K562 (cell line): ENCODE results near the gene VWA5B1. TPM values are rescaled to one million over a fixed set of nuclear protein-coding genes. Genes with fewer than 3 reads are reported as not detected.

Experiments used
- ATAC-seq: fragments of 200-7000 bp; cut with Tn5 transposase; 3 replicates; pipeline ENCODE4 v1.9.1; 2020; ENCODE audit warnings: moderate library complexity
- BruUV-seq: library from RNA; stranded (reverse); fragments of 400-500 nt; replicated peaks from 2 replicates; lab custom pipeline; 2021; lab: Mats Ljungman, UMichigan
- CTCF ChIA-PET: fragments of 300-600 bp; formaldehyde crosslinking; extraction: SDS; loops from one replicate; lab custom pipeline; 2021; ENCODE audit warnings: low intra/inter-chr PET ratio; lab: Yijun Ruan, JAX
- POLR2A ChIA-PET: fragments of 300-600, 350-650 bp; sonication (Branson Sonifier 250); formaldehyde crosslinking; extraction: SDS; loops from one replicate; lab custom pipeline; 2021; ENCODE audit warnings: antibody characterized with exemption, inconsistent platforms; lab: Yijun Ruan, JAX
- DNase-seq, 4 experiments: peaks; one replicate each; pipeline versions ENCODE4 v3.0.0 to v3.0.0-alpha.2; 2011 to 2018; ENCODE audit warnings: low spot score in 3 of 4, mixed read lengths in 3 of 4; ENCODE audit errors: extremely low read depth in 1 of 4
- FAIRE-seq: peaks from 2 replicates; lab custom pipeline; 2011; peaks lifted over from hg19 to GRCh38; lab: Jason Lieb, UNC
- H2AFZ ChIP-seq: 2 replicates; pipeline ENCODE4 v1.6.0; 2011; ENCODE audit warnings: low read depth, low read length, control low read depth, inconsistent platforms
- H3K27ac ChIP-seq: fragments of 200-600 bp; 3 replicates; pipeline ENCODE4 v1.8.0; 2011; ENCODE audit warnings: low read depth, mild to moderate bottlenecking, control low read depth, inconsistent platforms, low read length, moderate library complexity, mixed read lengths; ENCODE audit errors: extremely low read depth
- H3K27me3 ChIP-seq, 2 experiments: fragments of 300-600 bp in 1 of 2; 2 replicates in 1 of 2; 3 replicates in 1 of 2; pipeline versions ENCODE4 v1.6.0 to v1.8.0; 2011; ENCODE audit warnings: inconsistent platforms in 2 of 2, low read length in 2 of 2, mild to moderate bottlenecking in 1 of 2, mixed read lengths in 1 of 2, moderate library complexity in 1 of 2; ENCODE audit not compliant: control insufficient read depth in 2 of 2, insufficient read depth in 2 of 2
- H3K36me3 ChIP-seq: fragments of 300-600 bp; 3 replicates; pipeline ENCODE4 v1.8.0; 2011; ENCODE audit warnings: mild to moderate bottlenecking, low read length, inconsistent platforms; ENCODE audit not compliant: control insufficient read depth, insufficient read depth
- H3K4me1 ChIP-seq, 2 experiments: fragments of 200-600 bp in 1 of 2; replicated peaks in 1 of 2; 2 replicates in 1 of 2; 3 replicates in 1 of 2; pipeline versions ENCODE4 v1.5.1 to v1.8.0; 2011; ENCODE audit warnings: inconsistent platforms in 2 of 2, low read length in 2 of 2, mild to moderate bottlenecking in 1 of 2, mixed read lengths in 1 of 2, moderate library complexity in 1 of 2; ENCODE audit not compliant: control insufficient read depth in 2 of 2, insufficient read depth in 2 of 2
- H3K4me2 ChIP-seq: 2 replicates; pipeline ENCODE4 v1.6.1; 2011; ENCODE audit warnings: low read length, control low read depth, inconsistent platforms, mixed read lengths; ENCODE audit not compliant: insufficient read depth
- H3K4me3 ChIP-seq: fragments of 200-600 bp; sonication (generic), shearing (Covaris generic); 2 replicates; pipeline ENCODE4 v1.5.1; 2016; ENCODE audit warnings: control low read depth, inconsistent platforms
- H3K79me2 ChIP-seq: fragments of 200-600 bp; 3 replicates; pipeline ENCODE4 v1.8.0; 2011; ENCODE audit warnings: low read length, inconsistent platforms; ENCODE audit not compliant: control insufficient read depth, insufficient read depth
- H3K9ac ChIP-seq, 2 experiments: 2 replicates each; pipeline versions ENCODE4 v1.6.0 to v1.6.1; 2011; ENCODE audit warnings: low read depth in 2 of 2, low read length in 2 of 2, control low read depth in 1 of 2, inconsistent platforms in 1 of 2, mild to moderate bottlenecking in 1 of 2, mixed read lengths in 1 of 2; ENCODE audit not compliant: insufficient read depth in 1 of 2
- H3K9me1 ChIP-seq: one replicate; pipeline ENCODE4 v1.6.0; 2011; ENCODE audit warnings: inconsistent platforms, mild to moderate bottlenecking, low read length, moderate library complexity; ENCODE audit not compliant: control insufficient read depth, insufficient read depth
- H3K9me3 ChIP-seq: replicated peaks from 2 replicates; pipeline ENCODE4 v1.5.1; 2011; ENCODE audit warnings: low read depth, low read length, inconsistent platforms; ENCODE audit not compliant: control insufficient read depth, insufficient read depth
- H4K20me1 ChIP-seq: replicated peaks from 2 replicates; pipeline ENCODE4 v1.6.1; 2011; ENCODE audit warnings: low read length, inconsistent platforms, mixed read lengths; ENCODE audit not compliant: control insufficient read depth, insufficient read depth
- ARID2 ChIP-seq: fragments of 450-650 bp; IDR thresholded peaks from 2 replicates; pipeline ENCODE4 v1.6.1; 2017; ENCODE audit warnings: antibody characterized with exemption, mild to moderate bottlenecking
- GABPB1 ChIP-seq: sonication (generic); formaldehyde crosslinking; IDR thresholded peaks from 2 replicates; pipeline ENCODE4 v1.8.0; 2022; ENCODE audit warnings: mild to moderate bottlenecking, missing genetic modification reagents
- MCM7 ChIP-seq, 2 experiments: fragments of 450-650 bp; IDR thresholded peaks; 2 replicates each; pipeline ENCODE4 v1.6.1; 2016 to 2018
- RBM14 ChIP-seq: fragments of 200-400 bp; formaldehyde crosslinking; IDR thresholded peaks from 2 replicates; pipeline ENCODE4 v1.6.1; 2018; ENCODE audit warnings: low read depth, mild to moderate bottlenecking, low read length, moderate library complexity, borderline replicate concordance; ENCODE audit not compliant: insufficient read depth
- STAT5B ChIP-seq: fragments of 250-450 bp; sonication (Bioruptor Pico); IDR thresholded peaks from 2 replicates; pipeline ENCODE4 v1.8.0; 2021; ENCODE audit warnings: mild to moderate bottlenecking, inconsistent platforms
- TEAD2 ChIP-seq: fragments of 450-650 bp; IDR thresholded peaks from 2 replicates; pipeline ENCODE4 v1.6.1; 2016; ENCODE audit warnings: missing genetic modification characterization, control low read depth, missing compliant biosample characterization
- TGIF2 ChIP-seq: sonication (generic); formaldehyde crosslinking; IDR thresholded peaks from 2 replicates; pipeline ENCODE4 v1.8.1; 2022; ENCODE audit warnings: mild to moderate bottlenecking, missing genetic modification reagents, moderate library complexity
- ZNF143 ChIP-seq: sonication (generic); formaldehyde crosslinking; IDR thresholded peaks from 2 replicates; pipeline ENCODE4 v1.9.0; 2022; ENCODE audit warnings: mild to moderate bottlenecking, missing genetic modification reagents
- WGBS: fragments of 100-300 bp; shearing (Covaris generic); methylation state at CpG from one replicate; pipeline ENCODE4 v1.1.6; 2016; ENCODE audit warnings: low coverage, mixed read lengths; ENCODE audit not compliant: insufficient coverage; ENCODE audit errors: missing lambda C conversion rate; 5-methylcytosine and 5-hydroxymethylcytosine counted together
- in situ Hi-C: fragments of 300-500 bp; cut with MboI; formaldehyde crosslinking; loops from 4 replicates; pipeline ENCODE4 v1.15.0; 2018; ENCODE audit warnings: inconsistent platforms, mixed read lengths
- intact Hi-C: fragments of 100-400 bp; cut with micrococcal nuclease; formaldehyde crosslinking; loops from 2 replicates; pipeline ENCODE4 v1.14.2; 2022
- polyA plus RNA-seq, 8 experiments: library from polyadenylated mRNA; depleted of rRNA in 4 of 8; stranded (reverse) in 5 of 8; unstranded in 3 of 8; fragments of >200 nt; fragmentation: Nextera tagmentation in 2 of 8; fragmentation: Illumina TruSeq in 1 of 8; extraction: Ambion mirVana in 2 of 8; extraction: Trizol in 1 of 8; gene quantifications; 2 replicates each; pipeline versions ENCODE4 v1.2.1 to v1.2.3, GENCODE V29; 2011 to 2014; ENCODE audit warnings: inconsistent platforms in 1 of 8, missing spikeins in 1 of 8
- total RNA-seq, 7 experiments: library from RNA; depleted of rRNA in 6 of 7; stranded (reverse); fragments of >200 nt in 6 of 7; fragmentation: Illumina TruSeq in 2 of 7; extraction: Trizol in 2 of 7; gene quantifications; 2 replicates each; pipeline versions ENCODE4 v1.2.1 to v1.2.3, GENCODE V29; 2011 to 2021; ENCODE audit warnings: low replicate concordance in 1 of 7
- TF ChIP-seq, protein P1 (sequence below): fragments of 150-350 bp; conservative IDR thresholded peaks from 2 replicates; pipeline ENCODE4 v1.6.1; 2014; ENCODE audit warnings: low read length
- TF ChIP-seq, protein P2 (sequence below): fragments of 250-450 bp; sonication (Bioruptor Pico); IDR thresholded peaks from 2 replicates; pipeline ENCODE4 v1.4.0; 2020
- TF ChIP-seq, protein P3 (sequence below): fragments of 450-650 bp; IDR thresholded peaks from 2 replicates; pipeline ENCODE4 v1.7.1; 2018; ENCODE audit warnings: mild to moderate bottlenecking, low read depth; ENCODE audit not compliant: partially characterized antibody

VWA5B1 gene
- total and polyA plus RNA-seq, 9 of the 15 experiments (the other 6 are each of a cell fraction or from before 2014, with no cell fraction given), result not detected

DNA sequence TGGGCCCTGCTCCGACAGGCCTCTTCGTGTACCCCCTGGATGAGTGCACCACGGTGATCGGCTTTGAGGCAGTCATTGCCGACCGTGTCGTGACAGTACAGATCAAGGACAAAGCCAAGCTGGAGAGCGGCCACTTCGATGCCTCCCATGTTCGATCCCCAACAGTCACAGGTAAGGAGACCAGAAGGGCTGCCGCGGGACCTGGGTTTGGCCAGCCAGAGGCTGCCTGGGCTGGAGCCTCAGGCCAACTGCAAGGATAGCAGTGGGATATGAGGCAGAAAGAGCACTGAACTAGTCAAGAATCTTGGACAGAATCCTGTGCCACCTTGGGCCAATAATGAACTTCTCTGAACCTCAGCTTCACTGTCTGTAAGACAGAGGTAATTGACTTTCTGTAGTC, 22.1 kb downstream of the VWA5B1 start:
- Histone ChIP-seq H3K9ac (peak overlapping the region in 1 of 2 experiments; percentile 50; a peak in 1 of 4 replicates), H3K9me1 (no peaks in the 10 kb centered on the region), H3K79me2 (no peaks in the 10 kb centered on the region), H2AFZ (no peak overlapping the region), H3K27ac (no peak overlapping the region), H3K9me3 (no peaks in the 10 kb centered on the region), H3K4me1 (peaks cover 8 to 9% of the 10 kb centered on the region in 2 experiments; a peak in 3 of 5 replicates), H3K36me3 (no peaks in the 10 kb centered on the region), H3K4me3 (no peak overlapping the region), H4K20me1 (peaks cover 16% of the 10 kb centered on the region), H3K27me3 (peaks cover 27 to 95% of the 10 kb centered on the region in 2 experiments; a peak in 4 of 5 replicates), H3K4me2 (no peak overlapping the region)
- in situ Hi-C loops, result no loop called here
- no TSS peak for BruUV-seq
- CTCF ChIA-PET, result no interaction called here
- ATAC-seq (no peak), FAIRE-seq (no peak), DNase-seq (no peak)
- POLR2A ChIA-PET, result no interaction called here
- intact Hi-C loops, result no loop called here
- 7% methylated on average over 12 of the region's 12 CpGs for WGBS
- TF ChIP-seq TEAD2 (no peak), TGIF2 (CRISPR knock-in tag) (no peak), ZNF143 (CRISPR knock-in tag) (no peak), STAT5B (CRISPR knock-in tag) (no peak), MCM7 (IDR thresholded peaks at IDR 0.05) (no peak), RBM14 (no peak), GABPB1 (no peak), ARID2 (no peak)
- TF ChIP-seq, protein P1, sequence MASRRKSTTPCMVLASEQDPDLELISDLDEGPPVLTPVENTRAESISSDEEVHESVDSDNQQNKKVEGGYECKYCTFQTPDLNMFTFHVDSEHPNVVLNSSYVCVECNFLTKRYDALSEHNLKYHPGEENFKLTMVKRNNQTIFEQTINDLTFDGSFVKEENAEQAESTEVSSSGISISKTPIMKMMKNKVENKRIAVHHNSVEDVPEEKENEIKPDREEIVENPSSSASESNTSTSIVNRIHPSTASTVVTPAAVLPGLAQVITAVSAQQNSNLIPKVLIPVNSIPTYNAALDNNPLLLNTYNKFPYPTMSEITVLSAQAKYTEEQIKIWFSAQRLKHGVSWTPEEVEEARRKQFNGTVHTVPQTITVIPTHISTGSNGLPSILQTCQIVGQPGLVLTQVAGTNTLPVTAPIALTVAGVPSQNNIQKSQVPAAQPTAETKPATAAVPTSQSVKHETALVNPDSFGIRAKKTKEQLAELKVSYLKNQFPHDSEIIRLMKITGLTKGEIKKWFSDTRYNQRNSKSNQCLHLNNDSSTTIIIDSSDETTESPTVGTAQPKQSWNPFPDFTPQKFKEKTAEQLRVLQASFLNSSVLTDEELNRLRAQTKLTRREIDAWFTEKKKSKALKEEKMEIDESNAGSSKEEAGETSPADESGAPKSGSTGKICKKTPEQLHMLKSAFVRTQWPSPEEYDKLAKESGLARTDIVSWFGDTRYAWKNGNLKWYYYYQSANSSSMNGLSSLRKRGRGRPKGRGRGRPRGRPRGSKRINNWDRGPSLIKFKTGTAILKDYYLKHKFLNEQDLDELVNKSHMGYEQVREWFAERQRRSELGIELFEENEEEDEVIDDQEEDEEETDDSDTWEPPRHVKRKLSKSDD, result no peak
- TF ChIP-seq, protein P2, sequence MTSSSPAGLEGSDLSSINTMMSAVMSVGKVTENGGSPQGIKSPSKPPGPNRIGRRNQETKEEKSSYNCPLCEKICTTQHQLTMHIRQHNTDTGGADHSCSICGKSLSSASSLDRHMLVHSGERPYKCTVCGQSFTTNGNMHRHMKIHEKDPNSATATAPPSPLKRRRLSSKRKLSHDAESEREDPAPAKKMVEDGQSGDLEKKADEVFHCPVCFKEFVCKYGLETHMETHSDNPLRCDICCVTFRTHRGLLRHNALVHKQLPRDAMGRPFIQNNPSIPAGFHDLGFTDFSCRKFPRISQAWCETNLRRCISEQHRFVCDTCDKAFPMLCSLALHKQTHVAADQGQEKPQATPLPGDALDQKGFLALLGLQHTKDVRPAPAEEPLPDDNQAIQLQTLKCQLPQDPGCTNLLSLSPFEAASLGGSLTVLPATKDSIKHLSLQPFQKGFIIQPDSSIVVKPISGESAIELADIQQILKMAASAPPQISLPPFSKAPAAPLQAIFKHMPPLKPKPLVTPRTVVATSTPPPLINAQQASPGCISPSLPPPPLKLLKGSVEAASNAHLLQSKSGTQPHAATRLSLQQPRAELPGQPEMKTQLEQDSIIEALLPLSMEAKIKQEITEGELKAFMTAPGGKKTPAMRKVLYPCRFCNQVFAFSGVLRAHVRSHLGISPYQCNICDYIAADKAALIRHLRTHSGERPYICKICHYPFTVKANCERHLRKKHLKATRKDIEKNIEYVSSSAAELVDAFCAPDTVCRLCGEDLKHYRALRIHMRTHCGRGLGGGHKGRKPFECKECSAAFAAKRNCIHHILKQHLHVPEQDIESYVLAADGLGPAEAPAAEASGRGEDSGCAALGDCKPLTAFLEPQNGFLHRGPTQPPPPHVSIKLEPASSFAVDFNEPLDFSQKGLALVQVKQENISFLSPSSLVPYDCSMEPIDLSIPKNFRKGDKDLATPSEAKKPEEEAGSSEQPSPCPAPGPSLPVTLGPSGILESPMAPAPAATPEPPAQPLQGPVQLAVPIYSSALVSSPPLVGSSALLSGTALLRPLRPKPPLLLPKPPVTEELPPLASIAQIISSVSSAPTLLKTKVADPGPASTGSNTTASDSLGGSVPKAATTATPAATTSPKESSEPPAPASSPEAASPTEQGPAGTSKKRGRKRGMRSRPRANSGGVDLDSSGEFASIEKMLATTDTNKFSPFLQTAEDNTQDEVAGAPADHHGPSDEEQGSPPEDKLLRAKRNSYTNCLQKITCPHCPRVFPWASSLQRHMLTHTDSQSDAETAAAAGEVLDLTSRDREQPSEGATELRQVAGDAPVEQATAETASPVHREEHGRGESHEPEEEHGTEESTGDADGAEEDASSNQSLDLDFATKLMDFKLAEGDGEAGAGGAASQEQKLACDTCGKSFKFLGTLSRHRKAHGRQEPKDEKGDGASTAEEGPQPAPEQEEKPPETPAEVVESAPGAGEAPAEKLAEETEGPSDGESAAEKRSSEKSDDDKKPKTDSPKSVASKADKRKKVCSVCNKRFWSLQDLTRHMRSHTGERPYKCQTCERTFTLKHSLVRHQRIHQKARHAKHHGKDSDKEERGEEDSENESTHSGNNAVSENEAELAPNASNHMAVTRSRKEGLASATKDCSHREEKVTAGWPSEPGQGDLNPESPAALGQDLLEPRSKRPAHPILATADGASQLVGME (CRISPR knock-in tag), result no peak
- TF ChIP-seq, protein P3, sequence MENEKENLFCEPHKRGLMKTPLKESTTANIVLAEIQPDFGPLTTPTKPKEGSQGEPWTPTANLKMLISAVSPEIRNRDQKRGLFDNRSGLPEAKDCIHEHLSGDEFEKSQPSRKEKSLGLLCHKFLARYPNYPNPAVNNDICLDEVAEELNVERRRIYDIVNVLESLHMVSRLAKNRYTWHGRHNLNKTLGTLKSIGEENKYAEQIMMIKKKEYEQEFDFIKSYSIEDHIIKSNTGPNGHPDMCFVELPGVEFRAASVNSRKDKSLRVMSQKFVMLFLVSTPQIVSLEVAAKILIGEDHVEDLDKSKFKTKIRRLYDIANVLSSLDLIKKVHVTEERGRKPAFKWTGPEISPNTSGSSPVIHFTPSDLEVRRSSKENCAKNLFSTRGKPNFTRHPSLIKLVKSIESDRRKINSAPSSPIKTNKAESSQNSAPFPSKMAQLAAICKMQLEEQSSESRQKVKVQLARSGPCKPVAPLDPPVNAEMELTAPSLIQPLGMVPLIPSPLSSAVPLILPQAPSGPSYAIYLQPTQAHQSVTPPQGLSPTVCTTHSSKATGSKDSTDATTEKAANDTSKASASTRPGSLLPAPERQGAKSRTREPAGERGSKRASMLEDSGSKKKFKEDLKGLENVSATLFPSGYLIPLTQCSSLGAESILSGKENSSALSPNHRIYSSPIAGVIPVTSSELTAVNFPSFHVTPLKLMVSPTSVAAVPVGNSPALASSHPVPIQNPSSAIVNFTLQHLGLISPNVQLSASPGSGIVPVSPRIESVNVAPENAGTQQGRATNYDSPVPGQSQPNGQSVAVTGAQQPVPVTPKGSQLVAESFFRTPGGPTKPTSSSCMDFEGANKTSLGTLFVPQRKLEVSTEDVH, result no peak
